Tibial nerve (tissue), 4 donors: Measurements from ENCODE around the gene SNX25.

Source experiments
- EP300 ChIP-seq, 2 donors: sonication (generic); formaldehyde crosslinking; IDR thresholded peaks; one replicate each; pipeline ENCODE4 v1.6.1; 2017; ENCODE audit warnings: antibody characterized with exemption in 2 of 2, mild to moderate bottlenecking in 1 of 2
- POLR2A ChIP-seq, 2 donors: fragments of 450-650 bp; IDR thresholded peaks; one replicate each; pipeline ENCODE4 v1.6.1; 2017; ENCODE audit warnings: antibody characterized with exemption in 2 of 2, mild to moderate bottlenecking in 2 of 2, moderate library complexity in 2 of 2
- TF ChIP-seq, protein P1 (sequence below), 5 experiments: fragments of 200-600 bp in 3 of 5; fragments of 450-650 bp in 2 of 5; sonication (generic) in 3 of 5; IDR thresholded peaks; one replicate each; pipeline ENCODE4 v1.5.1; 2016 to 2019; ENCODE audit warnings: antibody characterized with exemption in 5 of 5, mild to moderate bottlenecking in 3 of 5, moderate library complexity in 2 of 5

DNA sequence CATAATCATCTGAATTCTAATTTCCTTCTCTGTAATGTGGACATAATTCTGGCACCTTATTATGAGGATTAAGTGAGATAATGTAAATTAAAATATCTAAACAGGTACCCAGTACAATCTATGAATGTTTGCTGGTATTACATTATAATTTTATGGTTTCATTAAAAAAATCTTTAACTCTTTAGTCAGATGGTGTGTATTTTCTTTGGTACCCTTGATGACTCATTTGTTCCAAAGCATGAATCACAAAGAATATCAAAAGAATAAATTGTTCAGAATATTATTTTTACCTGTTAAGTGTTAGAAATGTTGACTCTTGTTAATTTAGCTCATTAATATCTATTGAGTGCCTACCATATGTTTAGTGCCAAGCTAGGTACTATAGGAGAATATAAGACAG lies 74.3 kb downstream of the SNX25 start:
- TF ChIP-seq, protein P1, sequence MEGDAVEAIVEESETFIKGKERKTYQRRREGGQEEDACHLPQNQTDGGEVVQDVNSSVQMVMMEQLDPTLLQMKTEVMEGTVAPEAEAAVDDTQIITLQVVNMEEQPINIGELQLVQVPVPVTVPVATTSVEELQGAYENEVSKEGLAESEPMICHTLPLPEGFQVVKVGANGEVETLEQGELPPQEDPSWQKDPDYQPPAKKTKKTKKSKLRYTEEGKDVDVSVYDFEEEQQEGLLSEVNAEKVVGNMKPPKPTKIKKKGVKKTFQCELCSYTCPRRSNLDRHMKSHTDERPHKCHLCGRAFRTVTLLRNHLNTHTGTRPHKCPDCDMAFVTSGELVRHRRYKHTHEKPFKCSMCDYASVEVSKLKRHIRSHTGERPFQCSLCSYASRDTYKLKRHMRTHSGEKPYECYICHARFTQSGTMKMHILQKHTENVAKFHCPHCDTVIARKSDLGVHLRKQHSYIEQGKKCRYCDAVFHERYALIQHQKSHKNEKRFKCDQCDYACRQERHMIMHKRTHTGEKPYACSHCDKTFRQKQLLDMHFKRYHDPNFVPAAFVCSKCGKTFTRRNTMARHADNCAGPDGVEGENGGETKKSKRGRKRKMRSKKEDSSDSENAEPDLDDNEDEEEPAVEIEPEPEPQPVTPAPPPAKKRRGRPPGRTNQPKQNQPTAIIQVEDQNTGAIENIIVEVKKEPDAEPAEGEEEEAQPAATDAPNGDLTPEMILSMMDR (IDR thresholded peaks at IDR 0.05) = no peak
- TF ChIP-seq POLR2A (IDR thresholded peaks at IDR 0.05) = no peak
- no peak for TF ChIP-seq EP300 (IDR thresholded peaks at IDR 0.05)
